Calu3 (cell line): Measurements from ENCODE around the gene MAP1S. TPM values are rescaled to one million over a fixed set of nuclear protein-coding genes. Genes with fewer than 3 reads are reported as not detected.

Experiments used
- BruUV-seq: library from RNA; stranded (reverse); fragments of 400-500 nt; replicated peaks from 2 replicates; lab custom pipeline; 2021; lab: Mats Ljungman, UMichigan
- CTCF ChIA-PET: fragments of 300-600 bp; sonication (Branson Sonifier 250); formaldehyde crosslinking; loops from one replicate; lab custom pipeline; 2022; ENCODE audit warnings: antibody characterized with exemption; lab: Charles Lee
- DNase-seq: peaks from one replicate; pipeline ENCODE4 v3.0.0; 2022
- H3K27ac Mint-ChIP-seq: one replicate; pipeline ENCODE4 v1.8.0; 2022; ENCODE audit warnings: mixed read lengths; ENCODE audit not compliant: unreplicated experiment
- H3K27me3 Mint-ChIP-seq: one replicate; pipeline ENCODE4 v1.8.0; 2022; ENCODE audit warnings: mixed read lengths; ENCODE audit not compliant: unreplicated experiment
- H3K36me3 Mint-ChIP-seq: one replicate; pipeline ENCODE4 v1.8.0; 2022; ENCODE audit warnings: mild to moderate bottlenecking, moderate library complexity, mixed read lengths; ENCODE audit not compliant: insufficient read depth, unreplicated experiment
- H3K4me1 Mint-ChIP-seq: one replicate; pipeline ENCODE4 v1.8.0; 2022; ENCODE audit warnings: mild to moderate bottlenecking, low read depth, mixed read lengths; ENCODE audit not compliant: unreplicated experiment
- H3K4me3 Mint-ChIP-seq: one replicate; pipeline ENCODE4 v1.8.0; 2022; ENCODE audit warnings: mild to moderate bottlenecking, low read depth, moderate library complexity, mixed read lengths; ENCODE audit not compliant: unreplicated experiment
- H3K9me3 Mint-ChIP-seq: one replicate; pipeline ENCODE4 v1.8.0; 2022; ENCODE audit warnings: low read depth, mixed read lengths; ENCODE audit not compliant: unreplicated experiment
- CTCF ChIP-seq: fragments of 200-600 bp; IDR thresholded peaks from one replicate; pipeline ENCODE4 v1.8.0; 2022; ENCODE audit warnings: antibody characterized with exemption; ENCODE audit not compliant: unreplicated experiment
- intact Hi-C: fragments of 100-400 bp; cut with micrococcal nuclease; formaldehyde crosslinking; loops from one replicate; pipeline ENCODE4 v1.10.0; 2022; ENCODE audit not compliant: unreplicated experiment
- total RNA-seq: library from RNA; stranded (reverse); gene quantifications from 2 replicates; pipeline ENCODE4 v1.2.3, GENCODE V29; 2022

MAP1S gene
- total RNA-seq, 1 experiment from 2014 or later: 57.1 TPM

GRCh38 chr19:17755443-17755890 lies 36.2 kb downstream of the MAP1S start:
- no peak for TF ChIP-seq CTCF
- Mint-ChIP-seq H3K36me3 (no peaks in the 10 kb centered on the region), H3K9me3 (no peaks in the 10 kb centered on the region), H3K27me3 (no peaks in the 10 kb centered on the region), H3K4me3 (no peak overlapping the region), H3K4me1 (peaks cover 13% of the 10 kb centered on the region), H3K27ac (no peak overlapping the region)
- no TSS peak for BruUV-seq
- no peak for DNase-seq
- intact Hi-C loops: no loop called here
- CTCF ChIA-PET: interaction anchor here (1.3 kb wide), 1 partner anchor 9 kb away, joined by 4 read pairs; no protein-coding TSS in a partner anchor

- Mint-ChIP-seq H3K27ac (no peak overlapping the region), H3K4me1 (peaks cover 13% of the 10 kb centered on the region), H3K9me3 (no peaks in the 10 kb centered on the region), H3K4me3 (no peak overlapping the region), H3K27me3 (no peaks in the 10 kb centered on the region), H3K36me3 (no peaks in the 10 kb centered on the region)
- intact Hi-C loops: no loop called here
- CTCF ChIA-PET: interaction anchor here (1.3 kb wide), 1 partner anchor 9 kb away, joined by 4 read pairs; no protein-coding TSS in a partner anchor
- TF ChIP-seq CTCF: no peak
- BruUV-seq: no TSS peak
- peak; percentile 39 for DNase-seq
These were observed 36.8 kb downstream of the MAP1S start for GRCh38 chr19:17755977-17756670.

GRCh38 chr19:17757125-17757524 lies 37.8 kb downstream of the MAP1S start:
- no peaks in the 10 kb centered on the region for H3K36me3 Mint-ChIP-seq
- no peak for TF ChIP-seq CTCF
- no peaks in the 10 kb centered on the region for H3K27me3 Mint-ChIP-seq
- BruUV-seq: no TSS peak
- peaks cover 13% of the 10 kb centered on the region for H3K4me1 Mint-ChIP-seq
- no peaks in the 10 kb centered on the region for H3K9me3 Mint-ChIP-seq
- H3K27ac Mint-ChIP-seq: no peak overlapping the region
- intact Hi-C loops: no loop called here
- H3K4me3 Mint-ChIP-seq: no peak overlapping the region
- DNase-seq: peak; percentile 62
- CTCF ChIA-PET: no interaction called here

- Mint-ChIP-seq H3K27ac (no peak overlapping the region), H3K4me1 (peaks cover 13% of the 10 kb centered on the region), H3K27me3 (no peaks in the 10 kb centered on the region), H3K9me3 (no peaks in the 10 kb centered on the region), H3K4me3 (no peak overlapping the region), H3K36me3 (no peaks in the 10 kb centered on the region)
- no TSS peak for BruUV-seq
- CTCF ChIA-PET: no interaction called here
- no peak for TF ChIP-seq CTCF
- no peak for DNase-seq
- intact Hi-C loops: no loop called here
These were observed 39.2 kb downstream of the MAP1S start for GRCh38 chr19:17758515-17758914.
